NCI-H524 (cell line): Measurements from ENCODE around the gene MAP3K10.
A peak's percentile ranks its signal among the peaks of the same experiment; 100 is the strongest.

ENCODE experiments used
- DNase-seq, 2 experiments: peaks; one replicate each; lab custom pipeline; 2025; lab: John Stamatoyannopoulos, UW

Gene MAP3K10

GRCh38 chr19:40249781-40250180 is 58.6 kb downstream of the MAP3K10 start:
- DNase-seq, result no peak

- no peak for DNase-seq
These were observed 60.0 kb downstream of the MAP3K10 start for GRCh38 chr19:40251244-40251643.

DNA sequence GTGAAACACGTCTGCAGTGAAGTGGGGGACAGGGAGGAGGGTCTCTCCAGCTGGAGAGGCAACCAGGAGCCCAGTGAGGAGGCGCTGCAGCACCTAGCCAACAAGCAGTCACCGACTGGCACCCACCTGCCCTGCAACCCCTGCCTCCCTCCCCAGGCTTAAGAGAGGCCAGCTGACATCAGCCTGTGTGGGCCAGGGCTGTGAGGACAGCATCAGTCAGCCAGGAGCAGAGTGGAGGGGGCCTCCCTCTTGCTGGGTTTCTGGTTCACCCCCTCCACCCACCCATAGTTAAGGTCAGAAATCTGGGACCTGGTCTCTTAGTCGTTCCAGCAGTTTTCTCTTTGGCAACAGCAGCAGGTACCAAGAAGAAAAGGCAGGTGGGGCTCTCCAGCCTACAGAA is 60.8 kb downstream of the MAP3K10 start:
- no peak for DNase-seq

GRCh38 chr19:40252395-40252794 is 61.2 kb downstream of the MAP3K10 start:
- no peak for DNase-seq

- no peak for DNase-seq
These were observed 62.4 kb downstream of the MAP3K10 start for GRCh38 chr19:40253611-40254092.

DNA sequence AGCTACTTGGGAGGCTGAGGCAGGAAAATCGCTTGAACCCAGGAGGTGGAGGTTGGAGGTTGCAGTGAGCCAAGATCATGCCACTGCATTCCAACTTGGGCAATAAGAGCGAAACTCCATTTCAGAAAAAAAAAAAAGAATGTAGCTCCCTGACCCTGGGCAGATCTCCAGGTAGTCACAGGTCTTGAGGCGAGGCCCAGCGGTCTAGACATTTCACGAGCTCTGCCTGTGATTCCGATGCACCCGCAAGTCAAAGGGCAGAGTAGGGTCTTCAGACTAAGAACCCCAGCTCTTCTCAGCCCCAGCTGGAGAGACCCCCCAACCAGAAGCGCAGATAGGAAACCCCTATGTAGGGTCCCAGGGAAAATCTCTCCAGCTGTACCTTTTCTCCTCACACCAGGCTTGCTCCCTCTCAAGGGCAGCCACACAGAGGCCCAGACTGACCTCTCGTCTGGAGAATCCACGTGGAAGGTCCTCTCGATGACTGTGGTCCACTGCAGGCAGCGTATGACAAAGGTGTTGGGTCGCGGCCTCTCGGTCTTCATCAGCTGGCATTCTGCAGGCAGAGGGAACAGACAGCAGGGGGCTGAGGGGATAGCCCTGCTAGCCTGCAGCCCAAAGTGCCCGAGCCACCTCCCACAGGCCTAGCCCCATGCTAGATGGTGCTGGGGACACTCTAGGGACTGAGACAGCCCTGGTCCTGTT is 63.6 kb downstream of the MAP3K10 start:
- no peak for DNase-seq

- no peak for DNase-seq
These were observed 64.5 kb downstream of the MAP3K10 start for GRCh38 chr19:40255619-40256166.

DNA sequence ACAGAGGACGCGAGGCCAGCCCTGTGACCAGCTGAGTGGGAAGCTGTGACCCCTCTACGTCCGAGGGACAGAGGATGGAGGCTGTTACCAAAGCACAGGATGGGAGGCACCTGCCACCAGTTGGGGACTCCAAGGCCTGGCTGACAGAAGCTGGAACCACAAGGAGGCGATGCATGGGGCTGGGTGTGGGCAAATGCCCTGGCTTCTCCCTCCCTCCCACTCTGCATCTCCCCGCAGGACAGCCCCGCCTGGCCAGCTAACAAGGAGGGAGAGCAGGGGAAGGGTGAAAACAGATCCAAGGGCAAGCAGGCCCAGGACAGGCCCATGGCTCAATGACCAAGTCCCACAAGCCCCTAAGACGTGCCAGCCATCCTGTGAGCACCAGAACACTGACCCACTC is 65.3 kb downstream of the MAP3K10 start:
- DNase-seq, result no peak

DNA sequence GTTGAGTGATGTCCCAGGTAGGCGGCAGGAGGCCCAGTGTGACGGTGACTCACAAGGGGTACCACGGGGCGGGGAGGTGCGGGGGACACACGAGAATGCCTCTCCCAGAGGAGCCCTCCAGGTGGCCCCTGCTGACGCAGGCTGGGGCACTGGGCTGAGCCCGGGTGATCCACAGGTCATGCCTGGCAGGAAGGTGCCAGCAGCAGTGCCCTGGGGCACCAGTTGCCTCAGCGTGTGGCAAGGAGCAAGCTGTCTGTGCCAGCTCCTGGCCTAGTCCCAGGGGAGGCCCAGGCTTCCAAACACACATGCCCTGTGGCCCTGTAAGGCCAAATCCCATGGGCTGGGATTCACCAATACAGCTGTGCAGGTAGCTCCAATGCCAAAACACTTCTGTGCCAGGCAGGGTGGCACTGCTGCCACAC is 65.9 kb downstream of the MAP3K10 start:
- no peak for DNase-seq

- no peak for DNase-seq
These were observed 70.4 kb downstream of the MAP3K10 start for GRCh38 chr19:40261631-40262030.

GRCh38 chr19:40262422-40262821 is 71.2 kb downstream of the MAP3K10 start:
- peak; percentile 19 to 65 for DNase-seq

DNA sequence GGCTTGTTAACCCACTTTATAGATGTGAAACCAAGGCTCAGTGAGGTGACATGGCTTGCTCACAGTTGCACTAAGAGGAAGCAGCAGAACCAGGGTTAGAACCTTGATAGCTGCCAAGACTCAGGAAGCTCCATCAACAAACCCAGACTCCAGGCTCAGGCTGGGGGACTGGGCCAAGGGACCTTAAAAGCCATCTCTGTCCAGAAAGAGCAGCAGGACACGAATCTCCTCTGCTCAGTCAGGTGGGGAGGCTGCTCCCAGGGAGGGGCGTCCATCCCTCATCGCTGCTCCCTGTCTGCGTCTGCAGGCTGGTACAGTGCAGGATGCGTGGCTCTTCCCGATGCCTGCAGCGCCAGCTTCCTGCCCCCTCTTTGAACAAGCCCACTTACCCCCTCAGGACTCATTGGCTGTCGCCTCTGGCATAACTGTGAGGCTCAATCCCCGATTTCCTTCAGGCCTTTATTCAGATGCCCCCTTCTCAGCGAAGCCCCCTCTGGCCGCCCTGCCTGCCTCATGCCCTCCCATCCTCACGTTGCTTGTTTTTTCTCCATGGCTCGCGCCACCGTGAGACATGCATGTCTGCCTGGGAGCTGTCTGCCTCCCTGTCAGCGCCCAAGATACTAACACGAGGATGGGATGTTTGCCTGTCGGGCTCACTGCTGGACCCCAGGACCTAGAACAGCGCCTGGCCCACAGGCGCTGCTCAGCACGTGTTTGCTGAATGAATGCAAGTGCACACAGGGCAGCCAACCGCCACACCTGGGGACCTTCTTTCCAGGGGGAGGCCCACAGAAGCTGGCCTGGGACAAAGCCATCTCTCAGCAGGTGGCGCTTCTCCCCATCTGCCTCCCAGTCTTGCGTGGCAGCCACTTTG is 72.5 kb downstream of the MAP3K10 start:
- peak in 1 of 2 experiments; percentile 13 for DNase-seq

GRCh38 chr19:40264314-40265054 is 73.3 kb downstream of the MAP3K10 start:
- DNase-seq, result no peak
